ENCODE measurements around the gene TRAF3.
"Not testable (repeated sequence)": the region's sequence is repeated elsewhere in the genome, so short reads cannot be mapped to it uniquely, and the experiment has no call there.

The TRAF3 gene

GRCh38 chr14:102809870-102810269 is 32.6 kb downstream of the TRAF3 start:
- DNase-seq, result no peak

- DNase-seq, result no peak
Measured at GRCh38 chr14:102810523-102810922, 33.3 kb downstream of the TRAF3 start.

- DNase-seq, result no peak
Measured at GRCh38 chr14:102811254-102811963, 34.2 kb downstream of the TRAF3 start.

- DNase-seq, result no peak
Measured at GRCh38 chr14:102811971-102812370, 34.7 kb downstream of the TRAF3 start.

- no peak for DNase-seq
Measured at GRCh38 chr14:102813691-102814090, 36.4 kb downstream of the TRAF3 start.

- no peak for DNase-seq
Measured at GRCh38 chr14:102817318-102817717, 40.1 kb downstream of the TRAF3 start.

- DNase-seq, result no peak
Measured at GRCh38 chr14:102817942-102818940, 41.0 kb downstream of the TRAF3 start.

GRCh38 chr14:102819176-102819628 is 42.0 kb downstream of the TRAF3 start:
- DNase-seq, result peak; percentile 45 to 50

GRCh38 chr14:102819747-102820330 is 42.6 kb downstream of the TRAF3 start:
- DNase-seq, result no peak

GRCh38 chr14:102821252-102821651 is 44.0 kb downstream of the TRAF3 start:
- DNase-seq, result no peak

GRCh38 chr14:102822311-102822863 is 45.1 kb downstream of the TRAF3 start:
- DNase-seq, result peak in 1 of 2 donors; percentile 19

- DNase-seq, result not testable (repeated sequence)
Measured at GRCh38 chr14:102822887-102823286, 45.6 kb downstream of the TRAF3 start.

- no peak for DNase-seq
Measured at GRCh38 chr14:102823546-102823945, 46.3 kb downstream of the TRAF3 start.

GRCh38 chr14:102824832-102825231 is 47.6 kb downstream of the TRAF3 start:
- DNase-seq, result no peak

- DNase-seq, result no peak
Measured at GRCh38 chr14:102825307-102826095, 48.3 kb downstream of the TRAF3 start.

- DNase-seq, result no peak
Measured at GRCh38 chr14:102826161-102826560, 48.9 kb downstream of the TRAF3 start.

- DNase-seq, result no peak
Measured at GRCh38 chr14:102826751-102827675, 49.8 kb downstream of the TRAF3 start.

GRCh38 chr14:102827716-102828115 is 50.5 kb downstream of the TRAF3 start:
- no peak for DNase-seq

GRCh38 chr14:102828151-102828550 is 50.9 kb downstream of the TRAF3 start:
- no peak for DNase-seq

- no peak for DNase-seq
Measured at GRCh38 chr14:102829016-102829548, 51.8 kb downstream of the TRAF3 start.
